Omental fat pad (tissue), 4 donors: Measurements from ENCODE around the gene UBE2J1. TPM values are rescaled to one million over a fixed set of nuclear protein-coding genes. Genes with fewer than 3 reads are reported as not detected.

ENCODE experiments used
- ATAC-seq: fragments of 150-250 bp; one replicate; pipeline ENCODE4 v1.9.1; 2016; ENCODE audit warnings: mild to moderate bottlenecking, moderate library complexity; ENCODE audit not compliant: low FRiP score
- DNase-seq: peaks from one replicate; pipeline ENCODE4 v3.0.0-alpha.2; 2019; ENCODE audit warnings: low spot score
- CTCF ChIP-seq, 3 donors: fragments of 450-650 bp; IDR thresholded peaks; one replicate each; pipeline ENCODE4 v1.5.1; 2016 to 2017; ENCODE audit warnings: antibody characterized with exemption in 3 of 3, mild to moderate bottlenecking in 3 of 3, moderate library complexity in 2 of 3
- total RNA-seq, 4 donors: library from RNA; depleted of rRNA; stranded (reverse); fragments of >200 nt; gene quantifications; one replicate each; pipeline ENCODE4 v1.1.0, GENCODE V29; 2016

UBE2J1 gene
- total RNA-seq, 4 donors from 2014 or later: 32.3 to 62.2 (median 39.8) TPM

- no peak for TF ChIP-seq CTCF (IDR thresholded peaks at IDR 0.05)
- no peak for ATAC-seq
- no peak for DNase-seq
These were observed 61.9 kb downstream of the UBE2J1 start for GRCh38 chr6:89290401-89291155.

- ATAC-seq (no peak), DNase-seq (no peak)
- no peak for TF ChIP-seq CTCF (IDR thresholded peaks at IDR 0.05)
These were observed 62.8 kb downstream of the UBE2J1 start for GRCh38 chr6:89289710-89290109.

GRCh38 chr6:89287351-89288028, 65.0 kb downstream of the UBE2J1 start:
- no peak for TF ChIP-seq CTCF (IDR thresholded peaks at IDR 0.05)
- no peak for ATAC-seq
- DNase-seq: no peak

- DNase-seq: no peak
- no peak for ATAC-seq
- no peak for TF ChIP-seq CTCF (IDR thresholded peaks at IDR 0.05)
These were observed 66.0 kb downstream of the UBE2J1 start for GRCh38 chr6:89286516-89286915.

- ATAC-seq: no peak
- DNase-seq: no peak
- TF ChIP-seq CTCF (IDR thresholded peaks at IDR 0.05): no peak
These were observed 67.4 kb downstream of the UBE2J1 start for GRCh38 chr6:89284963-89285735.

- no peak for ATAC-seq
These were observed 68.4 kb downstream of the UBE2J1 start for GRCh38 chr6:89284081-89284480.

More at GRCh38 chr6:89284081-89284480, 68.4 kb downstream of the UBE2J1 start:
- no peak for DNase-seq
- TF ChIP-seq CTCF (IDR thresholded peaks at IDR 0.05): no peak
